G401 (cell line): ENCODE measurements around the gene CAMP. TPM values are rescaled to one million over a fixed set of nuclear protein-coding genes. Genes with fewer than 3 reads are reported as not detected.

Source experiments
- DNase-seq: peaks from one replicate; pipeline ENCODE4 v3.0.0-alpha.2; 2015; ENCODE audit warnings: low spot score
- in situ Hi-C: cut with HindIII; loops from 2 replicates; pipeline ENCODE4 v1.10.0; 2016; ENCODE audit warnings: low sequenced_read_pairs, mixed read lengths
- total RNA-seq: library from RNA; depleted of rRNA; stranded (reverse); fragments of >200 nt; shearing (Covaris generic); gene quantifications from 2 replicates; pipeline ENCODE4 v1.2.3, GENCODE V29; 2014; rRNA removed

Gene CAMP, protein sequence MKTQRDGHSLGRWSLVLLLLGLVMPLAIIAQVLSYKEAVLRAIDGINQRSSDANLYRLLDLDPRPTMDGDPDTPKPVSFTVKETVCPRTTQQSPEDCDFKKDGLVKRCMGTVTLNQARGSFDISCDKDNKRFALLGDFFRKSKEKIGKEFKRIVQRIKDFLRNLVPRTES
- not detected in 2 replicates for total RNA-seq

DNA sequence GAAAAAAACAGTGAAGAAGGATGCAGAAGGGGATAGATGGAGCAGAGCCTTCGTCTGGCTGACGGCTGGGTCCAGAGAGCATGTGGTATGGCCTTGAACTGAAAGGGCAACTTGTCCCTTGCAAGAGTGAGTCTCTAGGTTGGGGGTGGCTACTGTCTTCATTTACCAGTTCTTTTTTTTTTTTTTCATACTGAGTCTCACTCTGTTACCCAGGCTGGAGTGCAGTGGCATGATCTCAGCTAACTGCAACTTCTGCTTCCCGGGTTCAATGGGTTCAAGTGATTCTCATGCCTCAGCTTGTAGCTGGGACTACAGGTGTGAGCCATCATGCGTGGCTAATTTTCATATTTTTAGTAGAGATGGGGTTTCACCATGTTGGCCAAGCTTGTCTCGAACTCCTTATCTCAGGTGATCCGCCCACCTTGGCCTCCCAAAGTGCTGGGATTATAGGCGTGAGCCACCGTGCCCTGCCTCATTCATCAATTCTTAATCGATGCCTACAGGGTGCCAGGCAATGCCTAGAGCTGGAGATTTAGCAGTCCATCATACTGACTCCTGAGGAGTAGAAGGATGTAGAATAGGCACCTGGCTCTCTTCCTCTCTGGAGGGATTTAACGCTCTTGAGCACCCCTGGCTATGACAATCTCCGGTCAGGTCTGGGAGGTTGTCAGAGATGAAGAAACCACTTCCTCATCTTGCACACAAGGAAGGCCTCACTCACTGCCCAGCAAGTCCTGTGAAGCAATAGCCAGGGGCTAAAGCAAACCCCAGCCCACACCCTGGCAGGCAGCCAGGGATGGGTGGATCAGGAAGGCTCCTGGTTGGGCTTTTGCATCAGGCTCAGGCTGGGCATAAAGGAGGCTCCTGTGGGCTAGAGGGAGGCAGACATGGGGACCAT, at the start of gene CAMP:
Gene CAMP, plus strand, starts transcription at position 880 of the 898 bp plus-strand sequence. Its CDS starts 17 bp downstream, at position 897.
- no peak for DNase-seq

DNA sequence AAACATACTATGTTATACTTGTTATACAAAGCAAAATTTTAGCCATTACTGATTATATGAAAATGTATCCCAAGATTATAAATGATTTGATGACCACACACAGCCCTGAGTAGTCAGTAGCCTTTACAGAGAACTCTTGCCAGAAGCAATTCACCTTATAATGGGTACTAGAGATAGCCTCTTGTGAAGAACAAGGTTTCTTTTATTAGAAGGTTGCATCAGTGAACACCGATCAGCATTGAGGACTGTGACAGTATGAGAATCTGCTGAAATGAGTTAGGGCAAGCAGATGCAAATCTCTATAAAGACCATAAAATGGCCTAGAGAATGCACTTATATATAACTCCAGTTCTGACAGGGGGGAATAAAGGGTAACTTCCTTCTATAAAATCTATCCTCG, 45.2 kb upstream of the CAMP start:
- in situ Hi-C loops, result no loop called here
- DNase-seq, result no peak

More for the DNA sequence above, at the start of gene CAMP:
- in situ Hi-C loops, result no loop called here

DNA sequence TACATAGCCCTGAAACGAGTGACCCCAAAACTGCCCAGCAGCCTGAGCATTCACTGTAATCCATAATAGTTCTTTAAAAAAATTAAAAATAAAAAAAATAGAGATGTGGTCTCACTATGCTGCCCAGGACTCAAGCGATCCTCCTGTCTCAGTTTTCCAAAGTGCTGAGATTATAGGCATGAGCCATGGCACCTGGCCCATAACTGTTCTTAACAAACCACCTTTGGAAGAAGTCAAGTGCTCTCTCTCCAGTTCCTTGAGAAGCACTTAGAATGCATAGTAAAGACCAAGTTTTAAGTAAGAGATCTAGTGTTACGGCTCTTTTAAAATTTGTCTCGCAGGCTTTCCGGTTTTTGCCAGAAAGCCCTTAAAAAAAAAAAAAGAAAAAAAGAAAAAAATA, 43.3 kb upstream of the CAMP start:
- no peak for DNase-seq
- in situ Hi-C loops, result no loop called here

DNA sequence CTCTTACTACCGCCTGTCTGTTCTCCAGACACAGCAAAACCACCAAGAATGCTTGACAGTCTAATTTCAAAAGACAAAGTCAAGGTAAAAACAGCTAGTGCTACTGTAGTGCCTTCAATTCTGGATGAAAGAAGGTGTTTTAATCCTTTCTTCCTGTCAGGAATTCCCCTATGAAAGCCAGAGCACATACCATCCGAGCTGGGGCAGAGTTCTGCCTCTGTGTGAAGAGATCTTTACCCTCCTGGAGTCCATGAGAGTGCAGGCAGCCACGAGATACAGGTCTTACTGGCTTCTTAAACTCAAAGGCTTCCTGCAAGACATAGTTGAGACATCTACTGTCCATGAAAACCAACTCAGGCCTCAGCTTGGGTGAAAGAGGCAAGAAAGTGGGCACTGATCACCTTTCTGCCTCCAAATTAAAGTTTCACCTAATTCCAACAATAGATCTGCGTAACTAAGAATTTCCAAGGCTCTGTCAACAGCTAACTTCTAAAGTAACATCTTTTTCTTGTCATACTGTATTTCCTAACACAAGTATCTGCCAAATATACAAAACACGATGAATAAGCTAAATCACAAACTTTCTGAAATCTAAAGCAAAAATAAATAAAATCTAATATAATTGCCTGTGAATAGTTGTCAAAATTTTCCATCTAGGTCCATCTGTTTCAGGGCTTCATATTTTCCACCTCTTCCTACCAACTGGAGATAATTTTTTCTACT, 42.6 kb upstream of the CAMP start:
- in situ Hi-C loops, result no loop called here
- no peak for DNase-seq

DNA sequence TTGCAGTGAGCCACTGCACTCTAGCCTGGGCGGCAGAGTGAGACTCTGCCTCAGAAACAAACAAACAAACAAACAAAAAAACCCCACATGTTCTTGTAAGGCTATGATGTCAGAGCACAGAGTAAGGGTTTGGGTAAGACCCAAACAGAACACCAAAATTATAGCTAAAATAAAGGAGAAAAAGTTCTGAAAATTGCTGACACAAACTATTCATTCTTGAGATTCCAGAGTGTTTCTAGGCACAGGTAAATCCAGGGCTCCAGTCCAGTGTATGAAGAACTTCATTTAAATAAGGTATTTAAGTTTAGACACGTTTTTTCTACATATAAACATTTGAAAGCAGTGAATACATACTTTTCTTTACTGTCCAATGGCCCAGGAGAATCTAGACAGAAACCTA, 39.0 kb upstream of the CAMP start:
- DNase-seq, result no peak
- in situ Hi-C loops, result no loop called here

DNA sequence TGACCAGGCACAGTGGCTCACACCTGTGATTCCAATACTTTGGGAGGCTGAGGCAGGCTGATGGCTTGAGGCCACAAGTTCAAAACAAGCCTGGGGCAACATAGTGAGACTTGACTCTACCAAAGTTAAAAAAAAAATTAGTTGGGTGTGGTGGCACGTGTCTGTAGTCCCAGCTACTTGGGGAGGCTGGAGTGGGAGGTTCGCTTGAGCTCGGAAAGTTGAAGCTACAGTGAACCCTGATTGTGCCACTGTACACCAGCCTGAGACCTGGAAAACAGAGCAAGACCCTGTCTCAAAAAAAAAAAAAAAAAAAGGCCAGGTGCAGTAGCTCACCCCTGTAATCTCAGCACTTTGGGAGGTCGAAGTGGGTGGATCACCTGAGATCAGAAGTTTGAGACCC, 38.2 kb upstream of the CAMP start:
- in situ Hi-C loops, result no loop called here
- no peak for DNase-seq

DNA sequence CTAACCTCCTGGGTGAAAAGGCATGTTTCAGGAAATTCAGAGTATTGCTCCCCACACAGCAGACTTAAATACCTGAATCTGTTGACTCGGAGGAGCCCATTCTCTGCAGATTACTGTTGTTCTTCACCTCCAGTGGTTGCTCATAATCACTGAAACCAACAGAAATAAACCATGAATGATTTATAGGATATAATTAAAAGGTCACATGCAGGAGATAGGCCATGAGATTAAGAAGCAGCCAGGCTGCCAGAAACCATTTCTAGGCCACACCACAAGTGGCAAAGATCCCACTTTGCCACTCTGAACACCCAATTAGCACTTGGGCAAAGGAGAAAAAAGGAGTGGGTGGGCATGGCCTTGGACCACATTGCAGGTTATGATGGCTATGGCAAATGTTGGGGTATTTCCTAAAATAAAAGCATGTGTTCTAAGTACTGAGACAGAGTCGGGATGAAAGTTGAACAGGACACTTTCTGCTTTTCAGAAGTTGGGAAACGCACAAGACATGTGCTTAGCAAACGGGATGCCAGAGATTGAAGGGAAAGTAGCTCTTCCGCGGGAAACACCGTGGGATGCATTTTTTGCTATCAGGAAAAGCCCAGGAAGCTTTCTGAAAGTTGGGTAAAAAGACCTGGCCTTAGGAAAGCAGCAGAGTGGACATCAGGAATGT, 36.5 kb upstream of the CAMP start:
- no peak for DNase-seq
- in situ Hi-C loops, result no loop called here

DNA sequence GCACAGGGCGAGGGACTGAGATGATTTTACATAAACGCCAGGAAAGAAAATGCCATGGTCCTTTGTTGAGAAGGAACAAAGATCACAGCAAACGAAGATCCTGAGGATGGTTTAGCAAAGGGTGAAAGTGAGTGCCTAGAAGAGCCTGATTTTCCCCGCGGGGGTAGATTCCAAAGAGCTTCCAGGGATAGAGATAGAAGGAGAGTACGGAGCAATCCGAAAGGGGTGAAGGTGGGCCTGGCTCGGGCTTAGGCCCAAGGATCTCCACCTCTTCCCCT, 36.1 kb upstream of the CAMP start:
- in situ Hi-C loops, result no loop called here
- DNase-seq, result no peak

DNA sequence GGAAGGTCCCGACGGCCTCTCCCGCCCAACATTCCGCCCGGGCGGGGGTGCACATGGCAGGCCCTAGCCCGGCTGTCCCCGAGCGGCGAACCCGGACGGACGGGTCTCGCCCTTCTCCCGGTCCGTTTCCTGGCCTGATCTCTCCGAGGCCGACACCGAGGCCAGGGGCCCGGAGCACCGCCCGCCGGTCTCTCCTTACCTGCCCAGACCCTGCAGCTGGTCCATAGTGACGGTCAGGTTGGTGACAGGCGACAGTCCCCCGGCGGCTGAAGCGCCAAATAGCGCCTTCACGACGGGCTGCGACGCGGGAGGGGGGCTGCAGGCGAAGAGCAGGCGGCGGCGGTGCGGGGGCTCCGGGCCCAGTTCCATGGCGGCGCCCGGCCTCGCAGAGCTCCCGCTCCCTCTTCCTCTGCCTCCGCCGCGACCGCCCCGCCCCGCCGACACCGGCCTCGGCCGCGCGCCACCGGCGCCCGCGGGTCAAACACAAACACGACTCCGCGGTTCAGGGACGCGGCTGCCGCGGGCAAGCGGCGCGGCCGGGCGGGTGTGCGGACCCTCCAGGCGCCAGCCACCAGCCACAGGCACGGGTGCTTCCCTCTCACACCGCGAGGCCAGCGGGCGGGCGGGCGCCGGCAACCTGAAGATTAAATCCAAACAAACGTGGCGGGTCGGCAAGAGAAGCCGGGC, 35.6 kb upstream of the CAMP start:
- in situ Hi-C loops, result no loop called here
- DNase-seq, result no peak

DNA sequence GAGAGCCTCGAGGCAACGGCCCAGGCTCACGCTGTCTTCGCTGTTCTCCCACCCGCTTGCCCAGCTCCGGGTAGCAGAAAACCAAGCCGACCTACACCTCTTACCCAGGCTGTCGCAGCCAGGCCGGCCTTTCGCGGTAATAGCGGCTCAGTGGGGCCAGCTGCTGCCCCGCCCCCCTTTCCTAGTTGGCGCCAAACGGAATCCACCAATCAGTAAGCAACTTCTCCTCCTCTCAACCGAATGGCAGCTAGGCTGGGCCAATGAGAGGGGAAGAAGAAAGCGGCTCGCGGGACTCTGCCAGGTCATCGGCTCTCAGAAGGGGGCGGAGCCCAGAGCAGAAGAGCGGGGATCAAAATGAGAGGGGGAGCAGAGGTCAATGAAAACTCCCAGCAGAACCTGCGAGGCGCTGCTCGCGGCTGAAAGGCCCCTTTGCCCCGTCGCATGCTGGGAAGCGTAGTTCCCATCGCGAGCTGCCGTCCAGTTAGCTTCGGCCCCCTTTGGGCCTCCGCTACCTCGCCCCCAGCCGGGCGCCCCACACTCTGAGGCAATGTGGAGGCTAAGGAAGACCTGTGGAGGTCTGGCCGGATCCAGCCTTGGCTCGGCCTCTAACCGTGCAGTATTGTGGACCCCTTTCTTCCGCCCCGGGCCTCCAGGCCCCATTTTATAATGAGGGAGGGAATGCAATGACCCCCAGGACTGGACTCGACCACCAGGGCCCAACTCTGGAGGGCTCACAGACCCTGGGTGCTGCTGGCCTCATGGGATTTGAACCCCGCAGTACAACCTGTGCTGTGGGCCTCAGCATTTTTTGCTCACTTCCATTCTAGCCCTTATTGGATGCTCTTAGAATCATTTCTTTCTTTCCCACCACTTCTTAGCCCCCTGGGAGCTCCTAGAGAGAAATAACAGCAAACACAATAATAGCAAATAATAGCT, 34.8 kb upstream of the CAMP start, which contains the start of gene CDC25A:
Gene CDC25A, minus strand, starts transcription at position 152 of the 936 bp plus-strand sequence. CDS start 470 bp downstream, outside the sequence.
- in situ Hi-C loops, result no loop called here
- peak; percentile 99 for DNase-seq

DNA sequence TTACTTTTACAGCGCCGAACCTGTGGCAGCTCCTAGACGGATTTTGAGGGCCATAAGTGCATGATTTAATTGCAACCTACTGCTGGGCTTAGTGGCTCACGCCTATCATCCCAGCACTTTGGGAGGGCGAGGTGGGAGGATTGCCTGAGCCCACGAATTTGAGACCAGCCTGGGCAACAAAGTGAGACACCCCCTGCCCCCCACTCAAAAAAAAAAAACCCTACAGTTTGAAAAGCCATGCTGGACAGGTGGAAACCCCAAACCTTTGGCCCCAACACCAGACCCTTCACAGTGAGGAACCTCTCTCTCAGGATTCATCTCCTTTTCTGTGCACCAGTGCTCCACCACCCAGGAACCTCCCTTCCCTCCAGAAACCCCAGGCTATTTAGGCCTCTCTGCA, 34.0 kb upstream of the CAMP start:
- no peak for DNase-seq
- in situ Hi-C loops, result no loop called here

DNA sequence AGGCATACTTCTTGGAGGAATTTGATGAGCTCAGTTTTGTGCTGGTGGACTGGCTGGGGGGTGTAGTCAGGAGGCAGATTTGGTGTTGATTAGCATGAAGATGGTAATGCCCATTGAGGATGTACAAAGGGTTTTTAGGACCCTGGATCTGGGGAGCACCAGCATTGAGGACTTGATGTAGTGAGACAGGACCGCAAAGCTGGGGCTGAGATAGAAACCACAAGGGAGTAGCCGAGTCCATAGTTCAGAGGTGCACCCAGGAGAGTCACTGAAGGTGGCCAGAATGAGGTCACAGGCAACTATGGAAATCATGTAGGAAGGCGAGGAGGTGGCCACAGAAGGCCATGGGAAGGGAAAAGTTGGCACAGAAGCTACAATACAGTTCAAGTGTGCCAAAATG, 32.4 kb upstream of the CAMP start:
- in situ Hi-C loops, result no loop called here
- DNase-seq, result no peak

DNA sequence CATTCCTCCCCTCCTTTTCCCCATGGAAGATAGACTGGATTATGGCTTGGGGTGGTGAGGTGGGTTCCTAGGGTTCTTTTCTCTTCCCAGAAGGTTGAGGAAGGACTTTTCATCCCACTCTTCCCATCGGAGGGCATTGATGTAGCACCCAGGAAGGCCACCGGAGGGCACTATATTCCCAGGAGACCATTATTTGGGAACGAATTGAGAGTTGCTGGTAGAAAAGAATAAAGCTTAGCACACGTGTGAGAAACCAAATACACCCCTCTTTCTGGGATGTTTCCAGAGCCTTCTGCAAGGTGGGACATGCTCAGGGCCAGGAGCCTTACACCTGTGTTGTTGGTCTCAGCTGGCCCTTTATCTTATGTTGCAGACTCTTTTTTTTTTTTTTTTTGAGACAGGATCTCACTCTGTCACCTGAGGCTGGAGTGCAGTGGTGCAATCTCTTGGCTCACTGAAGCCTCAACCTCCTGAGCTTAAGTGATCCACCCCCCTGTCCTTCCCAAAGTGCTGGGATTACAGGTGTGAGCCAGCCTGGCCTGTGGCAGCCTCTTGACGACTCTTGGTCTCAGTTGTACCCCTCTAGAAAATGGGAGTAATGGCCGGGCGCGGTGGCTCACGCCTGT, 28.7 kb upstream of the CAMP start:
- peak; percentile 56 for DNase-seq
- in situ Hi-C loops, result no loop called here

DNA sequence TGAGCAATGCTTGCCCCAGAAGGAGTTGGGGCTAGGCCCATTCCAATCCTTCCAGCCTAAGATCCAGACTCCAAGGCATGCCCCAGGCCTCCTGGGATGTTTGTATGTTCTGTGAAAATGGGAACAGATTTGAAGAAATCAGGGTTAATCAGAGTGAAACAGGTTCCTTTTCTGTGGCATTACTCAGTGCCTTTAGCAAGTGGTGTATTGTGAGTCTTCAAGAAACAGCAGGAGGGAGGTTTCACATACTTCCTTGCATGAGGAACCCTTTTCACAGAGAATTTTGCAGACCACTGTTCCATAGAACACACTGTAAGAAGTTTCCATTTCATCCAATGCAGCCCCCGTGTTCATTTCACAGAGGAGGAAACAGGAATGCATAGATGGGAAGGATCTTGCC, 26.7 kb upstream of the CAMP start:
- in situ Hi-C loops, result no loop called here

DNA sequence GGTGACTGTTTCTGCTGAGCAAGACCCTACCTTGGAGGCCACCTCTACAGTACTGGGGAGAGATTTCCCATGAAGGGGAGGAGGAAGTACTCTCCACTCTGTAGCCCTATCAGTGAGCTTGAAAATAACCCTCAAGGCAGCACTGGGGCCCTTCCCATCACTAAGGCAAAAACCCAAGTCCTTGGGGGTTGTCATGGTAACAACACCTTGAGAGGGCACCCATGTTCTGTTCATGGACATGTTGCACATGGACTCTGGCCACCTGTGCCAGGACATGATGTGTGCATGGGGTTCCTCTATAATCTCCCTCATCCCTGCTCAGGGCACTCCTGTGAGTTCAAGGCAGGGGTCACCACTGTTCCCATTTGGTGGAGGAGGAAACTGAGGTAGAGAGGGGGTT, 24.2 kb upstream of the CAMP start:
- in situ Hi-C loops, result no loop called here
- no peak for DNase-seq

More for the DNA sequence above, 26.7 kb upstream of the CAMP start:
- DNase-seq, result no peak

DNA sequence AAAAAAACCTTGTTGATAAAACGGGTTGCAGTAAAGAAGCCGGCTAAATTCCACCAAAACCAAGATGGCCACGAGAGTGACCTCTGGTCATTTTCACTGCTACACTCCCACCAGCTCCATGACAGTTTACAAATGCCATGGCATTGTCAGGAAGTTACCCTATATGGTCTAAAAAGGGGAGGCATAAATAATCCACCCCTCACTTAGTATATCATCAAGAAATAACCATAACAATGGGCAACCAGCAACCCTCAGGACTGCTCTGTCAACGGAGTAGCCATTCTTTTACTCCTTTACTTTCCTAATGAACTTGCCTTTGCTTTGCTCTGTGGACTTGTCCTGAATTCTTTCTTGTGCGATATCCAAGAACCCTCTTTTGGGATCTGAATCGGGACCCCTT, 20.7 kb upstream of the CAMP start:
- no peak for DNase-seq
- in situ Hi-C loops, result no loop called here

DNA sequence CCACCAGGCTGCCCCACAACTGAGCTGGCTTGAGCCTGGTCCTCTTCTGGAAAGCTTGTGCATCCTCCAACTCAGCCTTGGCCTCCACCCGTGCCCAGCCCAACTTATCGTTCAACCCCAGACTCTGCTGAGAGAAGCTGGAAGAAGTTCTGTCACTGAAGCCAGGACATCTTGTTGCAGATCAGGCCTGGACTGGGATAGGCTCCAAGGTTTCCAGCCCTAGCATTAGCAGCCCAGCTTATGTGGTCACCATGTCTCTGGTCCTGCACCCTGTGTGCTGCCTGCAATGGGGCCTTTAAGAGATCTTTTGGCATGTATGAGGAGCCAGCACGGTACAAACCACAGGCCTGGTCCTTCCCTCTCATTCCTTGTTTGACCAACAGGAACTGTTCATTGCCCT, 15.2 kb upstream of the CAMP start:
- in situ Hi-C loops, result no loop called here
- DNase-seq, result no peak

DNA sequence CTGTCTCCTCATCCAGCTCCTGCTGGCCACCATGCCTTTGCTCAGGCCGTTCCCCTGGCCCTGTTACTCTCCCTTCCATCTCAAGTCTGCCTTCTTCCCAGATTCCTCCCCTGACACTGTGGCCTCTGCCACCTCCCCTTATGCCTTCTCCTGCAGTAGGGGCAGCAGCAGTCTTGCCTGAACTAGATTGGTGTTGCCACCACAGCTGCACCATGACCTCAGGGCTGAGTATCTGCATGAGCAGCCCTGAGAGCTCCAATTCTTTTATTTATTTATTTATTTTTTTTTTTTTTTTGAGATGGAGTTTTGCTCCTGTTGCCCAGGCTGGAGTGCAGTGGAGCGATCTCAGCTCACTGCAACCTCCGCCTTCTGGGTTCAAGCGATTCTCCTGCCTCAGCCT, 13.8 kb upstream of the CAMP start:
- no peak for DNase-seq
- in situ Hi-C loops, result no loop called here
